Left colon (tissue), 2 donors: ENCODE data around the gene ZNF37A. TPM values are rescaled to one million over a fixed set of nuclear protein-coding genes. Genes with fewer than 3 reads are reported as not detected.
"Not testable (repeated sequence)": the region's sequence is repeated elsewhere in the genome, so short reads cannot be mapped to it uniquely, and the experiment has no call there.

Source experiments
- ATAC-seq: fragments of 200-7000 bp; cut with Tn5 transposase; one replicate; pipeline ENCODE4 v1.9.1; 2020; ENCODE audit warnings: mild to moderate bottlenecking, moderate library complexity
- DNase-seq, 2 donors: peaks; one replicate each; pipeline ENCODE4 v3.0.0-alpha.2; 2020
- intact Hi-C, 2 donors: fragments of 100-400 bp; cut with DNase I in 1 of 2; cut with micrococcal nuclease in 1 of 2; formaldehyde crosslinking; loops; one replicate each; pipeline versions ENCODE4 v1.11.2 to v1.14.0; 2022; cut with DNase I, micrococcal nuclease
- long read RNA-seq: library from polyadenylated mRNA; unstranded; transcript quantifications from one replicate; pipeline ENCODE4 v2.0.0, GENCODE V29; 2021
- total RNA-seq, 2 donors: library from RNA; stranded (reverse); fragmentation: NEBNext Ultra II Directional; extraction: Animal tissue kit (Norgen Biotek cat#: 25700); gene quantifications; one replicate each; pipeline ENCODE4 v1.2.1, GENCODE V29; 2021
- donor health status: DM: no; HTN: no; CAD: no.
- donor health status: DM: yes; HTN: yes; CAD: no.

ZNF37A gene
- 1 to 10 TPM; 8.8 TPM for total RNA-seq
- long read RNA-seq, full-length matches to known transcripts = 2 of 16 reads
- long read RNA-seq, partial matches to known transcripts = 2 of 16 reads
- long read RNA-seq, other reads (novel, unspliced or antisense) = 12 of 16 reads

DNA sequence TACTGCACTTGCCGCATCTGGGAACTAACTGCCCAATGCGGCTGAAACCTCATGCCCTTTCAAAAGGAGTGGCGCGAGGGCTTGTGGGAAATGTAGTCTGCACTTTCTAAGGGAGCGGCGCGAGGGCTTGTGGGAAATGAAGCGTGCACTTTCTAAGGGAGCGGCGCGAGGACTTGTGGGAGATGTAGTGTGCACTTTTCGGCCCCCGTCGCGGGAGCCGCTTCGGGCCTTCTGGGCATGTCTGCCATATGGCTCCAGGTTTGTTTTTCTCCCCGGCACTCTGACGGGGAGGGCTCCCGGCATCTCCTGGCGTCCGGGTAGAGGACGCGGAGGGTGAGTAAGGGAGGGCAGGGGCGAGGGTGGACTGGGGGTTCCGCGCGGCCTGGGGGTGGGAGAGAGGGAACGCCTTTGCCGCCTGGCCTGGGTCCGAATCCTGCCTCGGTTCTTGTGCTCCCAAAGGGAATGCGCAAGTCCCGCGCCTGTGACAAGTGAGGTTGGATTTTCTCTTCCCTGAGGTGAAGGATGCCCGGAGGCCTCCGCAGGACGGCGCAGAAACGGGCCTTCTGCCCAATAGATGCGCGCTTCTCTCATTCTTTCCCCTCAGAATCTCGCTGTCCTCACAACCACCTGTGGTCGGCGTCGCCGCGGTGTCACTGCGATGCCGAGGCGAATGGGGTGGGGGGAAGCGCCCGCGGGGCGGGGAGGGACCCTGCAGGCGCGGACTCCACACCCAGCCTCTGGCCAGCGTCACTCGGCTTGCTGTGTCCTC lies at the start of gene ZNF37A:
TSS of gene ZNF37A (plus strand) at position 180 of the 769 bp plus-strand sequence. CDS start 2,281 bp downstream, outside the sequence.
- peak; percentile 95 to 97 for DNase-seq
- peak; percentile 98 for ATAC-seq
- intact Hi-C loops = loop anchor here in 1 of 2 donors (5.0 kb wide), 1 partner anchor 82 kb away; the partner anchor contains the start of gene ZNF33A

DNA sequence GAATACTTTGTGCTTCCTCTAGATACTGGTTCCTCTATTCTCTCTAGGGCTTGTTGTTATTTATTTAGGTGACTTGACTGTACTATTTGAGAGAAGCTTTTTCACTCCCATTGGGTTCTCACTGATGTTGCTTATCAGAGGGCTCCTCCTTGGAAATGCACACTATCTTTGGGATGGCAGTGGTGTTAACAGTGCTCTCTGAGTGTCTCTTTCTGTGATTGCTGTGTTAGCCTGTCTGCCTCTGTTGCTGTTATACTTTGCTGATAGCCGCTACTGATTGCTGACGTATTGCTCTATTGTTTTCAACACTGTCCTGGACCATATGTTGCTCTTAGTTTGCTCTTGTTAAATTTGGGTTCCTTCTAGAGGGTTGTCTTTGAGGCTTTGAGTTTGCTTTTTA lies 49.0 kb upstream of the ZNF37A start:
- intact Hi-C loops = no loop called here
- ATAC-seq = no peak
- DNase-seq = no peak

DNA sequence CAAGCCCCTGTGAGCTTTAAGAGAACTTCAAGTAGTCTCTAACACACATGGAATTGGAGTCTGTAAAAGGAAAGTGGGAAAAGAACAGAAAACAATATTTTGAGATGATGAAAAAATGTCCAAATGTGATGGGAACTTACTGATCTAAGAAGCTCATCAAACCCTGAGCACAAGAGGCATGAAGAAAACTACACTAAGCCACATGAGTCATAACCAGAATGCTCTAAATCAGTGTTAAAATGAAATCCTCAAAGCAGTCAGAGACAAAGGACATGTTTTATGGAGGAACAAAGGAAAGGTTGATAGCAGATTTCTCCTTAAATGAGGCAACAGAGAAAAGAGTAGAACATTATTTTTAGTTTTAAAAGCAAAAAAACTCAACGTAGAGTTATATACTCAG lies 46.5 kb upstream of the ZNF37A start:
- ATAC-seq = no peak
- intact Hi-C loops = no loop called here

DNA sequence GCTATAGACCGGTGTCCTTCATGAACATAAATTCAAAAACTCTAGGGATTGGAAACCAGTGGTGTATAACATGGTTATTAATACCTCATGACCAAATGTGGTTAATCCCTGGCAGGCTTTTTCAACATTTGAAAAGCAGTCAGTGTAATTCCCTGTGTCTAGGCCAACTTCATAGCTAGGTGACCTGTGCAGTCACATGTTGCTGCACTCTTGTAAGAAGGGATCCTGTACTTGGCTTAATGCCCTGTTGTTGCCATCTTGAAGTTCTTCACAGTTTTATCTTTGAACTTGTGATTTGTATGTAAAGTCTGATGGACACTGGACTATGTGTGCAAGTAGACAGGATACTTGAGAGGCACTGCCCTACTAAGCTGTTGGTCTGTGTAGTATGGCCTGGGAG lies 43.9 kb upstream of the ZNF37A start:
- intact Hi-C loops = no loop called here
- ATAC-seq = no peak
- no peak for DNase-seq

More for the DNA sequence above, 46.5 kb upstream of the ZNF37A start:
- no peak for DNase-seq

DNA sequence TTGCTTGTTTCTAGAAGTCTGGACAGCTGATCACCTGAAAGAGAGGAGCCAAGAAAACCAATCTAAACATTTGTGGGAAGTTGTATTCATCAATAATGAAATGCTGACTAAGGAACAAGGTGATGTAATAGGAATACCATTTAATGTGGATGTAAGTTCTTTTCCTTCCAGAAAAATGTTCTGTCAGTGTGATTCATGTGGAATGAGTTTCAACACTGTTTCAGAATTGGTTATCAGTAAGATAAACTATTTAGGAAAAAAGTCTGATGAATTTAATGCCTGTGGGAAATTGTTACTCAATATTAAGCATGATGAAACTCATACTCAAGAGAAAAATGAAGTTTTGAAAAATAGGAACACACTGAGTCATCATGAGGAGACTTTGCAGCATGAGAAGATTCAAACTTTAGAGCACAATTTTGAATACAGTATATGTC lies 39.8 kb upstream of the ZNF37A start:
- intact Hi-C loops = no loop called here
- ATAC-seq = no peak
- DNase-seq = no peak

DNA sequence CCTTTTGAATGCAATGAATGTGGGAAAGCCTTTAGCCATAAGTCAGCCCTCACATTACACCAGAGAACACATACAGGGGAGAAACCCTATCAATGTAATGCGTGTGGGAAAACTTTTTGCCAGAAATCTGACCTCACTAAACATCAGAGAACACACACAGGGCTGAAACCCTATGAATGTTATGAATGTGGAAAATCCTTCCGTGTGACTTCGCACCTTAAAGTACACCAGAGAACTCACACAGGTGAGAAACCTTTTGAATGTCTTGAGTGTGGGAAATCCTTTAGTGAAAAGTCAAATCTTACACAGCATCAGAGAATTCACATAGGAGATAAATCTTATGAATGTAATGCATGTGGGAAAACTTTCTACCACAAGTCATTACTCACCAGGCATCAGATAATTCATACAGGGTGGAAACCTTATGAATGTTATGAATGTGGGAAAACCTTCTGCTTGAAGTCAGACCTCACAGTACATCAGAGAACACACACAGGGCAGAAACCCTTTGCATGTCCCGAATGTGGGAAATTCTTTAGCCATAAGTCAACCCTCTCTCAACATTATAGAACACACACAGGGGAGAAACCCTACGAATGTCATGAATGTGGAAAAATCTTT lies 38.8 kb upstream of the ZNF37A start:
- ATAC-seq, intact Hi-C loops, DNase-seq: not testable (repeated sequence)

DNA sequence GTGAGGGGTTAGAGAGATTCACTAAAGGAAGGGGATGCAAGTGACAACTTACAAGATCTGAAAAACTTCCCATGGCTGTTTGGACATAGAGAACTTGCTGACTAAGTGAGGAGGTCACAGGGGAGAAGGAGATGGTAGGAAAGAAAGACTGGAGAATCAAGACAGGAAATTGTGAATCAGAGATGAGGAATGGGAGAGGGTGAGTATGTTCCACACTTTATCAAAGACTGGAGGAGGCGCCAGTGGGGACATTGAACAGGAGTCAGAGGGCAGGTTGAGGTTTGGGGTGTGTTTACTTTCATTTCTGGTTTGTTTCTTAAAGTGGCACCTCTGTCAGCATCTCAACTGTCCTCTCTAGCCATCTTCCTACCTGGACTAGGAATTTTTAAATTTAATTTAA lies 24.5 kb upstream of the ZNF37A start:
- DNase-seq, intact Hi-C loops, ATAC-seq: not testable (repeated sequence)

DNA sequence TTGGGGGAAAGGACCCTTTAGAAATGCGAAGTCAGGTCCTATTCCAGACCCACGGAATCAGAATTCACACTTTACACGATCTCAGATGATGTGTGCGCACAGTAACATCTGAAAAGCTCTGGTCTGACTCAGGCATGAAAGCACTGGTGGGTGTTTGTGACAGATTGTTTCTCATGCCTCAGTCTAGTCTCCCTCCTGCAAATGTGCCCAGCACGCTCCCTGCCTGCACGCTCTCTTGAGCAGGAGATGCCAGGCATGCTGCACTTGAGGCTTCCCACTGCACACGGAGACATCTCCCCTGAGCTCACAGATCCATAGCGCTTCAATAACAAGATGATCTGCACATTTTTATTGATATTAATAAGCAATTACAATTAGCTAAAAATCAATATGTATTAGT lies 23.6 kb upstream of the ZNF37A start:
- DNase-seq (no peak), ATAC-seq (no peak)
- intact Hi-C loops = no loop called here

DNA sequence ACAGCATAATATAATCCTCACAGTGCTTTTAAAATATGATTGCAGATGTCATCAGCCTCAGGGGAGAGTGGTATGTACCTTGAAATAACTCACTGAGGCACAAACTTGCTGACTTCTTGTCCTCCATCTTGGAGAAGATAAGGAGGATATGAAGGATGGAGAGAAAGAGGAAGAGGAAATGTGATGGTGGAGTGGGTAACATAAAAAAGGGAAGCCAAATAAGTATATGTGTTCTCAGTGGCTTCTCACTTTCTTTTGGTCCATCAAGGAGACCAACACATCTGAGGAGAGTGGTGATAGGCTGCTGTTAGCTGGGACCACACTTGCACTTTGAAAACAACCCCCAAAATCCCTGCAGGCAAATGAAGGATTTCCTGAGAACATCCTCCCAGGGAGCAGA lies 21.6 kb upstream of the ZNF37A start:
- DNase-seq (no peak), ATAC-seq (no peak)
- intact Hi-C loops = no loop called here

DNA sequence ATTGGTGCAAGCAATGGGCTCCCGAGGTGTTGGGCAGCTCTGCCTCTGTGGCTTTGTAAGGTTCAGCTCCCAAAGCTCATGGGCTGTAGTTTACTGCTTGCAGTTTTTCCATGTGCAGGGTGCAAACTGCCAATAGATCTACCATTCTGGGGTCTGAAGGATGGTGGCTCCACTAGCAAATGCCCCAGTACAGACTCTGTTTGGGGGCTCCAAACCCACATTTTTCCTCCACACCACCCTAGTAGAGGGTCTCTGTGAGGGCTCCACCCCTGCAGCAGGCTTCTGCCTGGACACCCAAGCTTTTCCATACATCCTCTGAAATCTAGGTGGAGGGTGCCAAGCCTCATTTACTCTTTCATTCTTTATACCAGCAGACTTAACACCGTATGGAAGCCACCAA lies 17.4 kb upstream of the ZNF37A start:
- DNase-seq = no peak
- intact Hi-C loops = no loop called here

DNA sequence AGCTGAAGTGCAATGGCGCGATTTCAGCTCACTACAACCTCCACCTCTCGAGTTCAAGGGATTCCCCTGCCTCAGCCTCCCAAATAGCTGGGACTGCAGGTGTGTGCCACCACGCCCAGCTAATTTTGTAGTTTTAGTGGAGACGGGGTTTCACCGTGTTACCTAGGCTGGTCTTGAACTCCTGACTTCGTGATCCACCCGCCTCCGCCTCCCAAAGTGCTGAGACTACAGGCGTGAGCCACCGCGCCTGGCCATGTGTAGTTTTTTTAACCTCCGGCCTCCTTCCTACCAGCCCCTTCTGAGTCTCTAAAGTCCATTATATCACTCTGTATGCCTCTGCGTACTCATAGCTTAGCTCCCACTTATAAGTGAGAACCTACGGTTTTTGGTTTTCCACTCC lies 819 bp upstream of the ZNF37A start:
- intact Hi-C loops = loop anchor here in 1 of 2 donors (5.0 kb wide), 1 partner anchor 81 kb away; the partner anchor contains the start of gene ZNF33A
- ATAC-seq = not testable (repeated sequence)
- peak in 1 of 2 donors; percentile 15 for DNase-seq

More for the DNA sequence above, 17.4 kb upstream of the ZNF37A start:
- ATAC-seq = no peak

DNA sequence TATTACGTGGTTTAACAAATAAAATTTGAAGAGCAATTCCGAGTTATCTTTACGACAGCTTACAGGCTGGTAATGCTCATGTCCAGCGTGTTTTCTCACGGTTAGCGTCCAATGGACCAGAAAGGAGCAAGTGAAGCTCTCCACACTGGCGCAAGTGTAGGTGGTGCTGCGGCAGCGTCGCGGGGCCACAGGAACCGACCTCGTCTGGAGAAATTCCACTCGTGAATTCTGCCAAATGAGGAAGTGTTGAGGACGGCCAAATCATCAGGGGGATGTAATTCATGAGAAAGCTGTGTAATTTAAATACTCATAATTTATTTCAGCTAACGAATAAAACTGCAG lies 350 bp upstream of the ZNF37A start:
- intact Hi-C loops = loop anchor here in 1 of 2 donors (5.0 kb wide), 1 partner anchor 81 kb away; the partner anchor contains the start of gene ZNF33A
- ATAC-seq (peak; percentile 35), DNase-seq (no peak)

DNA sequence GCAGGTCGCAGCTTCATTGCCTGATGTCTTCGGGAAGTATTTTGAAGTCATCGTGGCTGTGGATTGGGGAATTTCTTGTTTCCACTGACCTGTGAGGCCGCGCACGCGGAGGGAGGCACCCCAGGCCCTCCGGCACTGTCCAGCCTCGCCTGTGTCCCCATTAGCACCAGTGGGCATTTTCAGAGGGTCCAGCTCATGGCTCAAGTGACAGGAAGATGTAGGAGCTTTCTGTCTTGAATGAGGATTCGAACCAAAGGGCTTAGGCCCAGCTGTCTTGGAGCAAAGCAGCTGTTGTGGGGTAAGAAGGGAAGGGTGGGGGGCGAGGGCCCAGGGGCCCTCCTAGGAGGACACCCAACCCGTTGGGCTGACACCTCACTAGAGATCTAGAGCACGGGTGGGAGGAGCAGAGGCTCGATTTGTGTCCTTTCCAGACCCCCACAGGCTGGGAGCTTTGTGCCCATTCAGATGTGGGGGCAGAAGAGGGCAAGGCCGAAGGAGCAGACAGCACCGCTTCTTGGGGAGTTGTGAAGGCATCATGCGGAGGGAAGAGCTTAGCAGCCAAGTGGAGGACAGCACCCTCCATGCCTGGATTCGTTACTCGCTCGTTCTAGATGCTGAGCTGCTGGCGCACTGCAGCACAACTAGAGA lies 914 bp downstream of the ZNF37A start:
- DNase-seq (peak in 1 of 2 donors; percentile 16), ATAC-seq (no peak)
- intact Hi-C loops = loop anchor here in 1 of 2 donors (5.0 kb wide), 1 partner anchor 83 kb away; the partner anchor contains the start of gene ZNF33A

DNA sequence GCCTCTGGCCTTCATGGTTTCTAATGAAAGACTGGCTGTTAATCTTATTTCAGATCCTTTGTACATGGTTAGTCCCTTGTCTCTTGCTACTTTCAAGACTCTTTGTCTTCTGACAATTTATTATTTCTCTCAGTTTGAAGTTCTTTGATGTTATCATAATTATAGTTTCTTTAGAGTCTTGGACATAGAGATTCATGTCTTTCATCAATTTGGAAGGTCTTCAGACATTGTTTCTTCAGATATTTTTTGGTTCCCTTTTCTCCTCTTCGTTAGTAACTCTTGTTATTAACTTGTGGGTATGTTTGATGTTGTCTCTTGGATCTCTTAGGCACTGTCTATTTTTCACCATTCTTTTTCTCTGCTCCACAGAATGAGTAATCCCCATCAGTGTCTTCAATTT lies 8.7 kb downstream of the ZNF37A start:
- no peak for ATAC-seq
- intact Hi-C loops = no loop called here
- no peak for DNase-seq

DNA sequence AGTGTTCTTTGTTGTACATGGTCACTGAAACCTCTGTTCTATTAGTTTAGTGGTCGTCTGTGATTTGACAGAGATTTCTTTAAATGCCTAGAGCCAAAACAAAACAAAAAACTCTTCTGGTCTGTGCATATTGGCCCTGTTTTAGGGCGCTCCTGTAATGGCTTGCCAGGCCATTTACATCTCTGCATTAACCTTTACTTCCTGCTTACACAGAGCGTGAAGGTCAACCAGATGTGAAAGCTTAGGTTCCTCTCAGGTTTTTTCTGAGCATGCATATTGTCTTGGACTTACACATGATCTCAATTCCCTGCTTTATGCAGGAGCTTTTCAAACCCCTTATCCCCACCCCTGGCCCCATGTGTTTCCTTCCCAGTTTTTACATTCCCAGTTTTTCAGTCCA lies 9.6 kb downstream of the ZNF37A start:
- intact Hi-C loops = no loop called here
- DNase-seq = no peak
- ATAC-seq = no peak

DNA sequence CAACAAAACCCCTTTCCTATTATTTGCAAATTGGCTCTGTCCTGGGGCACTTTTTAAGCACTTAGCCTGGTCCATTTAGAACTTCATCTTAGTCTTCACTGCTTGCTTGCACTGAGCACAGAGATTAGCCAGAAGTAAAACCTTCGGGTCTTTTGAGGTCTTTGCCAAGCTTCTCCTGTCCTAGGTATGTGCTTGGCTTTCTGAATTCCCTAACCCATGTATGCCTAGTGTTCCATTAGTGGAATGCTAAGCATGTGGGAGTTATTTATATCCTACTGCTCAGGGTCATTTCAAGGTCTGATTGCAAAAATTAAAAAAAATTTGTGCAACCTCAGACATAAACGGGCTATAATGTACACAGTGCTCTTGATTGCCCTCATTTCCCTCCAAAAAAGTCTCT lies 18.0 kb downstream of the ZNF37A start:
- ATAC-seq = no peak
- intact Hi-C loops = no loop called here

DNA sequence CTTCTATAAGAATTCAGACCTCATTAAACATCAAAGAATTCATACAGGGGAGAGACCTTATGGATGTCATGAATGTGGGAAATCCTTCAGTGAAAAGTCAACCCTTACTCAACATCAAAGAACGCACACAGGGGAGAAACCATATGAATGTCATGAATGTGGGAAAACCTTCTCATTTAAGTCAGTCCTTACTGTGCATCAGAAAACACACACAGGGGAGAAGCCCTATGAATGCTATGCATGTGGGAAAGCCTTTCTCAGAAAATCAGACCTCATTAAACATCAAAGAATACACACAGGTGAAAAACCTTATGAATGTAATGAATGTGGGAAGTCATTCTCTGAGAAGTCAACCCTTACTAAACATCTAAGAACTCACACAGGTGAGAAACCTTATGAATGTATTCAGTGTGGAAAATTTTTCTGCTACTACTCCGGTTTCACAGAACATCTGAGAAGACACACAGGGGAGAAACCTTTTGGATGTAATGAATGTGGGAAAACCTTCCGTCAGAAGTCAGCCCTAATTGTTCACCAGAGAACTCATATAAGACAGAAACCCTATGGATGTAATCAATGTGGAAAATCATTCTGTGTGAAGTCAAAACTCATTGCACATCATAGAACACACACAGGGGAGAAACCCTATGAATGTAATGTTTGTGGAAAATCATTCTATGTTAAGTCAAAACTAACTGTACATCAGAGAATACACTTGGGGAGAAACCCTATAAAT lies 24.1 kb downstream of the ZNF37A start:
- intact Hi-C loops = no loop called here
- DNase-seq (no peak), ATAC-seq (no peak)

More for the DNA sequence above, 18.0 kb downstream of the ZNF37A start:
- DNase-seq = no peak

DNA sequence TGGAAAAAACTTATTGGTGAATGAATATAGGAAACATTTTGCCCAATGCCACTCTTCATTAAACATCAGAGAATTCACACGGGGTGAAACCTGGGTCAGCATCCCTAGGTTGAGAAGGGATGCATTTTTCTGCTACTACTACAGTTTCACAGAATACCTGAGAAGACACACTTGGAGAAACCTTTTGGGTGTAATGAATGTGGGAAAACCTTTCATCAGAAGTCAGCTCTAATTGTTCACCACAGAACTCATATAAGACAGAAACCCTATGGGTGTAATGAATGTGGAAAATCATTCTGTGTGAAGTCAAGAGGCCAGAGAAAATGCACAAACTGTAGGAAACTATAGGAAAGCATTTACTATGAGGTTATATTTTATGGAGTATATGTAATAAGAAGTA lies 24.9 kb downstream of the ZNF37A start:
- ATAC-seq = no peak
- intact Hi-C loops = no loop called here
- no peak for DNase-seq

DNA sequence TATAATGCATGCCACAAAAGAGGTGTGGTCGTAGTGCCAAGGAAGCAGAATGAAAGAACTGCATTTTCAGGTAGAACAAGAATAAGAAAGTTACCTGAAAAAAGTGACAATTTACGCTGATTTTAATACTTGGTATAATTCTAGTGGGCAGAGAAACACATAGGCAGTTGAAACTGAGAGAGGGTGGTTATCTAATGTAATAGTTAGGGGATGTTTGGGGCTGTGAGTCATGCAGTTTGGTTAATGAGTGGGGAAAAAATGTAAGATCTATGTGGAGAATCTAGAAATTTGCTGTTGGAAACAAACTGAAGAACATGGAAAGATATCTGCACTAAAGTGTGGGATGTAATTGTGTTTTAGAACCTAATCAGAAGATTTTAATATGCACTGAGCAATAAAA lies 33.7 kb downstream of the ZNF37A start:
- no peak for DNase-seq
- no peak for ATAC-seq
- intact Hi-C loops = no loop called here
